Hypothalamus (tissue), 51 donors: Measurements from ENCODE around the gene ACYP2.
A peak's percentile ranks its signal among the peaks of the same experiment; 100 is the strongest.
"Not testable (repeated sequence)": the region's sequence is repeated elsewhere in the genome, so short reads cannot be mapped to it uniquely, and the experiment has no call there.

Experiments used
- DNase-seq, 51 donors: peaks; one replicate each; lab custom pipeline; 2025; lab: John Stamatoyannopoulos, UW

Gene ACYP2

DNA sequence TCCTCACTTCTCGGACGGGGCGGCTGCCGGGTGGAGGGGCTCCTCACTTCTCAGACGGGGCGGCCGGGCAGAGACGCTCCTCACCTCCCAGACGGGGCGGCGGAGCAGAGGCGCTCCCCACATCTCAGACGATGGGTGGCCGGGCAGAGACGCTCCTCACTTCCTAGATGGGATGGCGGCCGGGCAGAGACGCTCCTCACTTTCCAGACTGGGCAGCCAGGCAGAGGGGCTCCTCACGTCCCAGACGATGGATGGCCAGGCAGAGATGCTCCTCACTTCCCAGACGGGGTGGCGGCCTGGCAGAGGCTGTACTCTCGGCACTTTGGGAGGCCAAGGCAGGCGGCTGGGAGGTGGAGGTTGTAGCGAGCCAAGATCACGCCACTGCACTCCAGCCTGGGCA lies 19.3 kb upstream of the ACYP2 start:
- not testable (repeated sequence) for DNase-seq

- no peak for DNase-seq
These were observed 18.3 kb upstream of the ACYP2 start for GRCh38 chr2:54097124-54097523.

GRCh38 chr2:54099370-54099769 lies 16.0 kb upstream of the ACYP2 start:
- DNase-seq, result no peak

DNA sequence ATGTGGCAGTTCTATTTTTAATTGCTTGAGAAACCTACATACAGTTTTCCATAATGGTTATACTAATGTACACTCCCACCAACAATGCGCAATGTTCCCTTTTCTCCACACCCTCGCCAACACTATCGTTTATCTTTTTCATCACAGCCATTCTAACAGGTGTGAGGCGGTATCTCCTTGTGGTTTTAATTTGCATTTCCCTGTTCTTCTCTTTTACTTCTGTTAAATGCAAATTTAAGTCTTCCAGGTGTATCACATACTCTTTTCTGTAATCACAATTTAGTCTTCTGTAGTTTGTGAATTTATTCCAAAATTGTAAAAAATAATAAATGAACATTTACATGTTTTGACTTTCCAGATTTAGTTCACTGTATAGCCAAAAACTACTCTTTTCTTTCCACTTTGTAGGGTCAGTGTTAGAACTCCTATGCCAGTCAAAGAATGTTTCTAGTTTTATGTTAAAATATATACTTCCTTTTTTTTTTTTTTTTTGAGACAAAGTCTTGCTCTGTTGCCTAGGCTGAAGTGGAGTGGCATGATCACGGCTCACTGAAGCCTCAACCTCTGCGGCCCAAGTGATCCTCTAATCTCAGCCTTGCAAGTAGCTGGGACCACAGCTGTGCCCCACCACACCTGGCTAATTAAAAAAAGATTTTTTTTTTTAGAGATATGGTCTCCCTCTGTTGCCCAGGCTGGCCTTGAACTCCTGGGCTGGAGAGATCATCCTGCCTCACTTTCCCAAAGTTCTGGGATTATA lies 15.4 kb upstream of the ACYP2 start:
- no peak for DNase-seq

GRCh38 chr2:54100772-54101171 lies 14.6 kb upstream of the ACYP2 start:
- DNase-seq, result no peak

DNA sequence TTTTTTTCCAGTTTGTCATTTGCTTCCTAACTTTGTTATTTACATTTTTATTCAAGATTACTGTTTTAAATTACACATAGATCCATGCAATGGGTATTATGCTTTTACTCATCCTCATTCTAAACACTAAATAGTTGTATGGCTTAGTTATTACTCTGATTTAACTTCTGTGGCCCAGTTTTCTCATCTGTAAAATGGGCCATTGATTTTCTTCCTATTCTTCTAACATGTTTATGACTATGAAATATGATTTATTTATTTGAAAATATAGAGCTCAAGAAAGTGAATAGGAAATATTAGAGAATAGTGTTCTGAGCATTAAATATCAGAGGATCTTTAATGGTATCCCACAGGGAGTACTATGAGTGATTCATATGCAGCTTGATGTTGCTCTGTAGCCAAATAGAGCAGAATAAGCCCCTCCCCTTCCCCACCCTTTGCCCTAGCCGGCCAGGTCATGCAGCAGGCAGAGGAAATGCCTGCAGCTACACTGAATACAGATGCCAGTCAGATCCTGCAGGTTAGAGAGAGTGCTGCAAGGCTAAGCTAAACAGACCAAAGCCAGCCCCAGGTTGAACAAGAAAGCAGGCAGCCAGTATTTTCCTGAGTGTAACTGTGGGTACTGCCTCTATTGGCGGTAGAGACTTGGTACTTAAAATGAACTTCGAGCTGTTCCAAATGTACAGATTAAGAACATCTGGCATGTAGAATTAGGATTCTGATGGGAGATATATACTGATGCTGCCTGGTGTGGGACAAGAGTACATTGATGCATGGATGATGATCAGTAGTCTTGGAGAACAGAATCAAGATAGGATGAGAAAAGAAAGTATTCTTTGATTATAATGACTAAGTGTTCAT lies 11.7 kb upstream of the ACYP2 start:
- DNase-seq, result no peak

GRCh38 chr2:54106631-54107454 lies 8.6 kb upstream of the ACYP2 start:
- peak in 19 of 51 donors; percentile 10 to 70 (median 33) for DNase-seq

- DNase-seq, result no peak
These were observed 8.0 kb upstream of the ACYP2 start for GRCh38 chr2:54107455-54107764.

DNA sequence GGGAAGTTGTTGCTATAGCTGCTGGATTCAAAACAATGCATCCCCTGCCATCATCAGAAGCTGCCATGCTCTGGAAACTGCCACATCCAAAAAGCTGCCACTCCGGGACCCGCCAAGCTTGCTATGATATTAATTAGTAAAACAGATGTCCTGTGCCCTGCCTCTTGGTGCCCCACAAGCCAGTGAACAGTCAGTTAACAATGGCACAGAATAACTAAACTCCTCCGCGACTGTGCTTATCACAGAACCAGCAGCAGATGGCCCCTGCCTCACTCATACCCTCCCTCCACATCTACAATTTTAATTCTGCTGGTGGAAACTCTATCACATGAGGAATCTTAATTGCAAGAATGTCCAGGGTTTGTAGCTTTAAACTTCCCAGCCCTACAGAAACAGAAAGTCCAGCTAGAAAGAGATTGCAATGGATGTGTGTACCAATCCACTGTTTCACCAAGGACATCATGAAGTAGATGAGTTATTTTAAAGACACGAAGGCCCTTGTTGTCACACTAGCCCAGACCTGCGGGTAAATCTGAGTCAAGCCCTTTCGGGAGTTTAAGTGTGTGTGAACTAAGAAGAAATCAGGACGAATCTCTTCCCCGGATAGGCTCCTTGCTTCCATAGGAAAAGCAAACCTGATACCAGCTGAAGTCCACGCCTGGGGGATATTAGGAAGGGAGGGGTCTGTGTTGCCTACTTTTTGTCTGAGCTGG lies 7.4 kb upstream of the ACYP2 start:
- DNase-seq, result peak in 5 of 51 donors; percentile 11 to 17 (median 16)

DNA sequence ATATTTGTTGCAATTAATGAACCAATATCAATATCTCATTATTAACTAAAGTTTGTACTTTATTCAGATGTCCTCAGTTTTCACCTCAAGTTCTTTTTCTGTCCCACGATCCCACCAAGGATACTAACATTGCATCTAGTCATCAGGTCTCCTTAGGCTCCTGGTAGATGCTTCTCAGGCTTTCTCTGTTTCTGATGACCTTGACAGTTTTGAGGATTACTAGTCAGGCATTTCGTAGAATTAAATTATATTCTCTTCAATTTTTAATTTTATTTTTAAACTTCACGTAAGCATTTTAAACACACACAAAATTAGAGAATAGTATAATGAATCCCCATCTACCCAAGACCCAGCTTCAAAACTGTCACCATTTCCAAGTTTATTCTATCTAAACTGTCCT lies 5.6 kb upstream of the ACYP2 start:
- no peak for DNase-seq

- not testable (repeated sequence) for DNase-seq
These were observed 936 bp upstream of the ACYP2 start for GRCh38 chr2:54114479-54114878.

GRCh38 chr2:54114936-54115283 lies 505 bp upstream of the ACYP2 start:
- DNase-seq, result peak in 1 of 51 donors; percentile 24

DNA sequence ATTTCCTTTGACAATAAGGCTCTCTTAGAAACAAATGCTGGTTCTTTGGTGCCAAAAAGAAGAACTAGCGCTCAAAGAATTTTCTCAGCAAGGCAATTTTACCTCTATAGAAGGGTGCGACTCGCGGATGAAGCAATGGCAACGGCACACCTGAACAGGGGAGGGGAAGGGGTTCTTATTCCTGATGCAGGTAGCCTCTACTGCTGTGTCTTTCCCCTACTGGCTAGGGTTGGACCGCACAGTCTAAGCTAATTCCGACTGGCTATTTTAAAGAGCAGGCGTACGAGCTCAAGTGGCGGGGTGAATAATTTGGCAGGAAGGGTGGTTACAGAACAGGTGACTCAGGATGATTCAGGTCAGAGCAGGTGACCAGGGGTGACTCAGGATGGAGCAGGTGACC lies 1.2 kb downstream of the ACYP2 start:
- not testable (repeated sequence) for DNase-seq

DNA sequence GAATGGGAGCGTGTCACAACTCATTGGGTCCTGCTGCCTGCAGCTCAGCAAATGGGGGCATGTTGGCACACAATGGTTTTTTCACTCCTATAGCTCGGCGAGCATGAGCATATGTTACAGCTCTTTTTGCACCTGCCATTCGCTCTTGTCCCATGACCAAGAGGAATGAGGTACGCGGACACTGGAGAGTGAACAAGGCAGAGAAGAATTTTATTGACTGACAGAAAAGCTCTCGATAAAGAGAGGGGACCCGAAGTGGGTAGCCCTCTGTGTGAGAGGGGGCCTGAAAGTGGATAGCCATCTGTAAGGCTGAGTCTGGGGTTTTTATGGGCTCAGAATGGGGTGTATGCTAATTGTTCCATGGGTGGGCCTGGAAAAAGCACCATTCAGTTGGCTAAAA lies 5.5 kb downstream of the ACYP2 start:
- no peak for DNase-seq

DNA sequence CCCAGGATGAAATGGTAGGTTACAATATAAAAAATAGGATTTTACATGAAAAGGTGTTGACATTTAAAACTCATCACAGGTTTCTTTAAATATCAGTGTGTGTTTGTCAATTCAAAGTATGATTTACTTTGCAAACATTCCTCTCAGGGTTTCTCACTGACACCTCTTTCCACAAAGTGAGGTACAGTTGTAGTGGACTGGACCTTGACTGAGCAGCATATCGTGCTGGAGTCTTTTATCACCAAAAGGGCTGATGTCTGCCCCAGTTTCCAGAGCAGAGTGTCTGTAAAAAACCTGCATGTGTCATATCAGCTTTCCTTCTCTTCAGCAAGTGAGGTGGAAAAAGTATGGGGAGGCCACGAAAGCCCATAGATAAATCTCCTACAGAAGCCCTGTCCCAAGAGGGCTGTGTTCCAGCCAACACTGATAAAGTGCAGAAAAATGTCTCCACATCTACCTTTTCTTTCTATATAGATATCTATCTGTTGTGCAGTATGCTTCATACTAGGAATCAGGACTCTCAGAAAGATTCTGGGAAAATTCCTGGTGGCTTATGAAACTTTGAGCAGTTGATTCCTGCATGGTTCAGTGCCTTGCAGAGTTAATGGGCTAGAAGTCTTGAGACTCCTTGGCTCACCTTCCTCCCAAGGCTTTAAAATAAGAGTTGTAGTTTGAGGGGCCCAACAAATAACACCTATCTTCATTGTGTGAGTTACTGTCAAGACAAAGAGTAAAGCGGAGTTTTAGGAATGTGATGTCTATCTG lies 6.9 kb downstream of the ACYP2 start:
- no peak for DNase-seq

DNA sequence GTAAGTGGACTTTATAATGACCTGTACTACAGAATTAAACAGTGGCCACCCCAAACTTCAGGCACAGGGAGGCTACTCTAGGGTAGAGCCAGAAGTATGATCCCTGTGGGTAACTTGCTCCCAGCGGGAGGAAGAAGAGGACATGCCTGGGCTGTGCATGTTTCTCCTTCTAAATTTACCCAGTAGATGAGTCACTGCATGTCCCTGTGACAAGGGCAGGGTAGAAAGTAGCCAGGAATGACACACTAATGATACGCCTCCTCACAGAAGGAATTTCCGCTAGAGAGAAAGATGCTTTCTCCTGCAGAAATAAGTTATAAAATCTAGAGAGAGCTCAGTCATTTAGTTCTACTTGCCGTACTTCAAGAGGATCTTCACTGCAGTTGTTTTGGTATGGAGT lies 7.5 kb downstream of the ACYP2 start:
- DNase-seq, result peak in 1 of 51 donors; percentile 10

DNA sequence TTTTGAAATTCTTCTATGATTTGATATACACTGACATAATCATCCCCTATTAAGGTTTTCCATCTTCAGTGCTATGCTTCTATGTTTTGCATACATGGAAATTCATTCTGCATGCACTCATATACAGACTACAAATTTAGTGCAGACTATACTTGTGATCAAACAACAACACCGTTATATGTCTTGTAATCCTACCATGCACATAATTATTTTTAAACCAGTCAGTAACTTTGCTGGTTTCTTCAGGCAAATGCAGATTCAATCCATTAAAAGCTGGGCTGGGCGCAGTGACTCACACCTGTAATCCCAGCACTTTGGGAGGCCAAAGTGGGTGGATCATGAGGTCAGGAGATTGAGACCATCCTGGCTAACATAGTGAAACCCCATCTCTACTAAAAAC lies 11.8 kb downstream of the ACYP2 start:
- DNase-seq, result not testable (repeated sequence)

DNA sequence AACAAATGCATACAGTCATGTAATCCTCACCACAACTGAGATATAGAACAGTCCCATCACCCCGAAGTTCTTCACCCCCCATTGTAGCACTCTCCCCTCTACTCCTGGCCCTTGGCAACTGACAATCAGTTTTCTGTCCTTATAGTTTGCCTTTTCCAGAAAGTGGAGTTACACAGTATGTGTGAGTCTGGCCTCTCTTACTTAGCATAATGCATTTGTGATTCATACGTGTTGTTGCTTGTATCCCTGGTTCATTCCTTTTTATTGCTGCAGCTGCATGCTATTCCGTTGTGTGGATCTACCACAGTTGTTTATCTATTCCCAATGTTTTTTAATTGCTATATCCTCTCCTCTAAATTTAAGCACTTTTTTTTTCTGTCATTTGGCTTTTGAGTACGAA lies 17.6 kb downstream of the ACYP2 start:
- DNase-seq, result no peak

DNA sequence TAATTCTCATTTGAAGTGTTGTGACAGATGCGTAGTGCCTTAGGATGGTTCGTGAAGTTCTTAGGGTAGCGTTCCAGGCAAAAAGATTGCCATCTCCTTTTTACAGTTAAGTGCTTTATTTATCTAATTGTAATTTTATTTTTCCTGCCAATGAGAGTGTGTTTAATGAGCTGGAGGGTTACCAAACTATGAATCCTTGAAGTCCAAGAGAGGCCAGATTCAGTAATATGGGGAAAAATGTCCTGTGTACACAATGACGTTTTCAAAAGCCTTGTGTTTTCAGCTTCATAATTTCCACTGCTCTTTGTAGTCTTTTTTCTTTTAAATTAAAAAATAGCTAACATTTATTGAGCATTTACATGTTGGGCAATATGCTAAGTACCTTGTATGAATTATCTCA lies 23.8 kb downstream of the ACYP2 start:
- no peak for DNase-seq

GRCh38 chr2:54143780-54144179 lies 28.4 kb downstream of the ACYP2 start:
- DNase-seq, result no peak
